Panc1 (cell line): ENCODE data around the gene PIK3R1. TPM values are rescaled to one million over a fixed set of nuclear protein-coding genes. Genes with fewer than 3 reads are reported as not detected.

ENCODE experiments used
- ATAC-seq: fragments of 200-7000 bp; cut with Tn5 transposase; 2 replicates; pipeline ENCODE4 v1.9.1; 2020; ENCODE audit warnings: mild to moderate bottlenecking, moderate library complexity
- BruUV-seq: library from RNA; stranded (reverse); fragments of 400-500 nt; replicated peaks from 2 replicates; lab custom pipeline; 2021; lab: Mats Ljungman, UMichigan
- CTCF ChIA-PET: fragments of 300-600 bp; sonication (Branson Sonifier 250); formaldehyde crosslinking; loops from one replicate; lab custom pipeline; 2022; ENCODE audit warnings: antibody characterized with exemption; lab: Charles Lee
- POLR2A ChIA-PET: fragments of 300-600 bp; sonication (Branson Sonifier 250); formaldehyde crosslinking; loops from one replicate; lab custom pipeline; 2022; ENCODE audit warnings: antibody characterized with exemption; lab: Charles Lee
- DNase-seq: peaks from one replicate; pipeline ENCODE4 v3.0.0-alpha.2; 2010; ENCODE audit warnings: low read depth, low spot score
- H3K27ac ChIP-seq: 2 replicates; pipeline ENCODE4 v1.5.1; 2011; ENCODE audit warnings: mild to moderate bottlenecking, low read length, inconsistent platforms
- H3K27me3 ChIP-seq: fragments of 200-500 bp; sonication (Bioruptor generic); 2 replicates; pipeline ENCODE4 v1.6.0; 2014; ENCODE audit warnings: low read length, inconsistent platforms; ENCODE audit not compliant: control insufficient read depth, insufficient read depth
- H3K36me3 ChIP-seq: fragments of 200-500 bp; sonication (Bioruptor generic); 2 replicates; pipeline ENCODE4 v1.5.1; 2014; ENCODE audit warnings: inconsistent platforms, mild to moderate bottlenecking, low read length, moderate library complexity; ENCODE audit not compliant: control insufficient read depth, insufficient read depth
- H3K4me1 ChIP-seq: 2 replicates; pipeline ENCODE4 v1.5.1; 2011; ENCODE audit warnings: inconsistent platforms, mild to moderate bottlenecking, low read length, moderate library complexity; ENCODE audit not compliant: control insufficient read depth, insufficient read depth
- H3K4me3 ChIP-seq, 2 experiments: 2 replicates each; pipeline ENCODE4 v1.5.1; 2011 to 2012; ENCODE audit warnings: low read depth in 2 of 2, low read length in 2 of 2, mild to moderate bottlenecking in 2 of 2, inconsistent platforms in 1 of 2, moderate library complexity in 1 of 2
- H3K9me3 ChIP-seq: fragments of 200-500 bp; sonication (Bioruptor generic); 2 replicates; pipeline ENCODE4 v1.5.1; 2014; ENCODE audit warnings: low read depth, mild to moderate bottlenecking, inconsistent platforms, low read length, moderate library complexity; ENCODE audit not compliant: control insufficient read depth, insufficient read depth
- POLR2AphosphoS5 ChIP-seq: IDR thresholded peaks from 2 replicates; pipeline ENCODE4 v1.6.1; 2012; ENCODE audit warnings: mild to moderate bottlenecking, low read depth, low read length, moderate library complexity
- SIN3A ChIP-seq: IDR thresholded peaks from 2 replicates; pipeline ENCODE4 v1.6.1; 2012; ENCODE audit warnings: low read depth, mild to moderate bottlenecking, low read length, moderate library complexity, borderline replicate concordance; ENCODE audit not compliant: insufficient read depth
- TCF7L2 ChIP-seq: IDR thresholded peaks from 2 replicates; pipeline ENCODE4 v1.6.1; 2011; ENCODE audit warnings: mild to moderate bottlenecking, low read depth, low read length, inconsistent platforms
- in situ Hi-C: cut with HindIII; loops from 2 replicates; pipeline ENCODE4 v1.10.0; 2016; ENCODE audit warnings: low sequenced_read_pairs, low pct_unique_long_range_greater_than_20kb
- intact Hi-C: fragments of 100-400 bp; cut with micrococcal nuclease; formaldehyde crosslinking; loops from one replicate; pipeline ENCODE4 v1.10.0; 2022; ENCODE audit not compliant: unreplicated experiment
- total RNA-seq: library from RNA; stranded (reverse); gene quantifications from one replicate; pipeline ENCODE4 v1.2.1, GENCODE V29; 2021; ENCODE audit not compliant: unreplicated experiment
- TF ChIP-seq, protein P1 (sequence below): fragments of 450-650 bp; IDR thresholded peaks from 2 replicates; pipeline ENCODE4 v1.5.1; 2017; ENCODE audit warnings: mild to moderate bottlenecking
- TF ChIP-seq, protein P2 (sequence below), 2 experiments: IDR thresholded peaks; 2 replicates each; pipeline ENCODE4 v1.6.1; 2011 to 2012; ENCODE audit warnings: low read depth in 2 of 2, control low read depth in 1 of 2, low read length in 1 of 2, mild to moderate bottlenecking in 1 of 2, moderate library complexity in 1 of 2; ENCODE audit not compliant: insufficient read depth in 1 of 2

Gene PIK3R1
- total RNA-seq, 1 experiment from 2014 or later = 23.4 TPM

DNA sequence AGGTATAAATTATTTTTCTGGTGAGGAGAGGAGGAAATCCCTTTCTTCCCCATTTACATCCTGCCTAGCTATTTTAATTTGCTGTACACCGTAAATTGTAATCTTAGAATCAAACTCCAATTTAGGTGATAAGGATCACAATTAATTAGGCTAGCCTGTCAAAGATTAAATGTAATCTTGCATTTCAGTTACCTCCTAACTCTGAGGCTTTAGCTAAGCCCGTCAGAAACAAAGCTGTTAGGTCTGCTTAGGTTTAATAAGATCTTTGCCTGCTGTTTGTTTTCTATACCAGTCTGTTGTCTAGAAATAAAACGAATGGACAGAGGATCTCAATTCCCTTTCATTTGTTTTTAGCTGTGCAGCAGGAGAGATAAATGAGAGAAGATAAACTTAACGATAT, 51.5 kb downstream of the PIK3R1 start:
- no peak overlapping the region for H3K4me3 ChIP-seq
- ChIA-PET POLR2A (no interaction called here), CTCF (no interaction called here)
- no peak for ATAC-seq
- intact Hi-C loops = no loop called here
- no peak overlapping the region for H3K27ac ChIP-seq
- TF ChIP-seq SIN3A (no peak), POLR2AphosphoS5 (no peak), TCF7L2 (no peak)
- TF ChIP-seq, protein P1, sequence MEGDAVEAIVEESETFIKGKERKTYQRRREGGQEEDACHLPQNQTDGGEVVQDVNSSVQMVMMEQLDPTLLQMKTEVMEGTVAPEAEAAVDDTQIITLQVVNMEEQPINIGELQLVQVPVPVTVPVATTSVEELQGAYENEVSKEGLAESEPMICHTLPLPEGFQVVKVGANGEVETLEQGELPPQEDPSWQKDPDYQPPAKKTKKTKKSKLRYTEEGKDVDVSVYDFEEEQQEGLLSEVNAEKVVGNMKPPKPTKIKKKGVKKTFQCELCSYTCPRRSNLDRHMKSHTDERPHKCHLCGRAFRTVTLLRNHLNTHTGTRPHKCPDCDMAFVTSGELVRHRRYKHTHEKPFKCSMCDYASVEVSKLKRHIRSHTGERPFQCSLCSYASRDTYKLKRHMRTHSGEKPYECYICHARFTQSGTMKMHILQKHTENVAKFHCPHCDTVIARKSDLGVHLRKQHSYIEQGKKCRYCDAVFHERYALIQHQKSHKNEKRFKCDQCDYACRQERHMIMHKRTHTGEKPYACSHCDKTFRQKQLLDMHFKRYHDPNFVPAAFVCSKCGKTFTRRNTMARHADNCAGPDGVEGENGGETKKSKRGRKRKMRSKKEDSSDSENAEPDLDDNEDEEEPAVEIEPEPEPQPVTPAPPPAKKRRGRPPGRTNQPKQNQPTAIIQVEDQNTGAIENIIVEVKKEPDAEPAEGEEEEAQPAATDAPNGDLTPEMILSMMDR = no peak
- TF ChIP-seq, protein P2, sequence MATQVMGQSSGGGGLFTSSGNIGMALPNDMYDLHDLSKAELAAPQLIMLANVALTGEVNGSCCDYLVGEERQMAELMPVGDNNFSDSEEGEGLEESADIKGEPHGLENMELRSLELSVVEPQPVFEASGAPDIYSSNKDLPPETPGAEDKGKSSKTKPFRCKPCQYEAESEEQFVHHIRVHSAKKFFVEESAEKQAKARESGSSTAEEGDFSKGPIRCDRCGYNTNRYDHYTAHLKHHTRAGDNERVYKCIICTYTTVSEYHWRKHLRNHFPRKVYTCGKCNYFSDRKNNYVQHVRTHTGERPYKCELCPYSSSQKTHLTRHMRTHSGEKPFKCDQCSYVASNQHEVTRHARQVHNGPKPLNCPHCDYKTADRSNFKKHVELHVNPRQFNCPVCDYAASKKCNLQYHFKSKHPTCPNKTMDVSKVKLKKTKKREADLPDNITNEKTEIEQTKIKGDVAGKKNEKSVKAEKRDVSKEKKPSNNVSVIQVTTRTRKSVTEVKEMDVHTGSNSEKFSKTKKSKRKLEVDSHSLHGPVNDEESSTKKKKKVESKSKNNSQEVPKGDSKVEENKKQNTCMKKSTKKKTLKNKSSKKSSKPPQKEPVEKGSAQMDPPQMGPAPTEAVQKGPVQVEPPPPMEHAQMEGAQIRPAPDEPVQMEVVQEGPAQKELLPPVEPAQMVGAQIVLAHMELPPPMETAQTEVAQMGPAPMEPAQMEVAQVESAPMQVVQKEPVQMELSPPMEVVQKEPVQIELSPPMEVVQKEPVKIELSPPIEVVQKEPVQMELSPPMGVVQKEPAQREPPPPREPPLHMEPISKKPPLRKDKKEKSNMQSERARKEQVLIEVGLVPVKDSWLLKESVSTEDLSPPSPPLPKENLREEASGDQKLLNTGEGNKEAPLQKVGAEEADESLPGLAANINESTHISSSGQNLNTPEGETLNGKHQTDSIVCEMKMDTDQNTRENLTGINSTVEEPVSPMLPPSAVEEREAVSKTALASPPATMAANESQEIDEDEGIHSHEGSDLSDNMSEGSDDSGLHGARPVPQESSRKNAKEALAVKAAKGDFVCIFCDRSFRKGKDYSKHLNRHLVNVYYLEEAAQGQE (IDR thresholded peaks at IDR 0.05; ENCODE audit: insufficient read depth in 1 of 2, low read depth in 2 of 2, low read length in 1 of 2) = no peak
- BruUV-seq = no TSS peak
- peaks cover 2% of the 10 kb centered on the region for H3K4me1 ChIP-seq
- no peaks in the 10 kb centered on the region for H3K27me3 ChIP-seq
- in situ Hi-C loops = no loop called here
- H3K36me3 ChIP-seq = no peaks in the 10 kb centered on the region
- H3K9me3 ChIP-seq = no peaks in the 10 kb centered on the region
- no peak for DNase-seq

DNA sequence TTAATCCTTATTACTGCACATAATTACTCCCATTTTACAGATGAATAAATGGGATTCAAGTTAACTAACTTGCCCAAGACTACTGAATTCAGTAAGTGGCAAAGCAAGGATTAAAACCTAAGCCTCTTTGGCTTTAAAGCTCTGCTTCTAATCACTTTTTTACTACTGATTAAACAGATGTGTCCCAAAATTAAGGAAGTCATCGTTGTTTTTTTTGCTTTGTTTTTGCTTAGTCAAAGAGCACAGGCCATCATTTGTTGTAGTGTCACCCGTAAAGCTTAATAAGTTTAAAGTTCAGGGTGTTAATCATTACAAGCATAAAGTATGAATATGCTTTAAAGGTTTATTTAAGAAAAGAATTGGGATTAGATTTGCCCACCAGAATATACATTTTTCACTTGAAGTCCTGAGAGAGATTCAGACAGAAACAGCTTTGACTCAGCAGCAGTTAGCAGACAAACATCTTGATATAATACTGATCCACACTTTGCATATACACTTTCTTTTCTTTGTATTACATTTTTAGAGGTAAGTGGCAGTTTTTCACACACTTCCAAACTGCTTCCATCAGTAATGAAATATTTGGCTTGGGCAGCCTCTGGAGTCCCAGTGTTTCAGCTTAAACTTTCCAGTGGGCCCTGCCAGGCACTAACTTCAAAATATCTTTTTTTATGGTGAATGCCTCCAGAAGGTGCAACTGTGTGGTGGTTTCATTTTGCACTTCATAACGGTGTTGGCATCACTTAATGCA, 52.7 kb downstream of the PIK3R1 start:
- H3K36me3 ChIP-seq = no peaks in the 10 kb centered on the region
- no peak for TF ChIP-seq TCF7L2
- TF ChIP-seq SIN3A = no peak
- TF ChIP-seq, protein P1 = no peak
- TF ChIP-seq, protein P2 (IDR thresholded peaks at IDR 0.05; ENCODE audit: insufficient read depth in 1 of 2, low read depth in 2 of 2, low read length in 1 of 2) = no peak
- TF ChIP-seq POLR2AphosphoS5 = no peak
- in situ Hi-C loops = no loop called here
- ATAC-seq = no peak
- H3K27ac ChIP-seq = no peak overlapping the region
- no peak overlapping the region for H3K4me3 ChIP-seq
- CTCF ChIA-PET = no interaction called here
- H3K27me3 ChIP-seq = no peaks in the 10 kb centered on the region
- intact Hi-C loops = no loop called here
- no peaks in the 10 kb centered on the region for H3K9me3 ChIP-seq
- no peak for DNase-seq
- POLR2A ChIA-PET = no interaction called here
- peaks cover 2% of the 10 kb centered on the region for H3K4me1 ChIP-seq
- BruUV-seq = no TSS peak
